IPS-NIHi7 (cell line): Measurements from ENCODE around the gene TBR1.
A peak's percentile ranks its signal among the peaks of the same experiment; 100 is the strongest.

Source experiments
- DNase-seq: peaks from one replicate; pipeline ENCODE4 v3.0.0; 2012; ENCODE audit warnings: mixed read lengths; ENCODE audit errors: extremely low spot score

The TBR1 gene

DNA sequence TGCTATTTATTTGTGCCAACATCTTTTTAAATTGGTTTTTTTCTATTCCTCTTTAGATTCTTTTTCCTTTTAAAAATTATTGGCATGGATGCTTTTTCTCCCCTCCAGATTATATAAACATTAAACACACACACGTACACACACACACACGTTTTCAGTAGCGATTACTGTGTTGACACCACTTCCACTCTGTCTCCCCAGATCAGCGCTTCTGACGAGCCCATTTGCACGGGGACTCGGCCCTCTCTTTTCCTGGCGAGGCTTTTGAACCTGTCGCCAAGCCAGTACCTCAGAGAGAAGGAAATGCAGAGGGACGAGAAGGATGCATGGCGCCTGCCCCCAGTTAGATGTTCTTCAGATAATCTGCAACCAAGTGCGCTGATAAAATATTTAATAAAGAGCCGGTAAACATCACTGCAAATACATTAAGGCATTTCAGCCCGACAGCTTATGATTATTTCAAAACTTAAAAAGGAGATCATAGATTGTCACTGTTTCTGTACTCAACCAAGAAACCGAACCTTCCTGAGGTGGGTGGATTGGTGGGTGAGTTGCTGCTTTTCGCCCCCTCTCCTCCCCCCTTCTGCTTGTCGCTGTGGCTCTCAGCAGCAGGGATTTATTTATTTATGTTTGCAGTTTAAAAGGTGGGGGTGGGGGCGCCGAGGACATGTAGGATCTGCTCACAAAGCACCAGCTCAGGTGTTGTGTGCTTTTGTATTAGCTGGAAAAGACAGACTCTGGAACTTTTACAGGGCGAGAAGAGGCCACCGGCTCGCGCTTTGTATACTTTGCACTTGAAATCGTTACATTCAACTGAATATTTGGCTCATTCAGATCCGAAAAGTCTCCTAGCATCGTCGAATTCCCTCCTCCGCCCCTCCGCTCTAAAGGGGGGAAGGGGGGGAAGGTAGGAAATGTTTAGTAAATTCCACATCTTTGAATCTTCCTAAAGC lies 787 bp upstream of the TBR1 start:
- no peak for DNase-seq

DNA sequence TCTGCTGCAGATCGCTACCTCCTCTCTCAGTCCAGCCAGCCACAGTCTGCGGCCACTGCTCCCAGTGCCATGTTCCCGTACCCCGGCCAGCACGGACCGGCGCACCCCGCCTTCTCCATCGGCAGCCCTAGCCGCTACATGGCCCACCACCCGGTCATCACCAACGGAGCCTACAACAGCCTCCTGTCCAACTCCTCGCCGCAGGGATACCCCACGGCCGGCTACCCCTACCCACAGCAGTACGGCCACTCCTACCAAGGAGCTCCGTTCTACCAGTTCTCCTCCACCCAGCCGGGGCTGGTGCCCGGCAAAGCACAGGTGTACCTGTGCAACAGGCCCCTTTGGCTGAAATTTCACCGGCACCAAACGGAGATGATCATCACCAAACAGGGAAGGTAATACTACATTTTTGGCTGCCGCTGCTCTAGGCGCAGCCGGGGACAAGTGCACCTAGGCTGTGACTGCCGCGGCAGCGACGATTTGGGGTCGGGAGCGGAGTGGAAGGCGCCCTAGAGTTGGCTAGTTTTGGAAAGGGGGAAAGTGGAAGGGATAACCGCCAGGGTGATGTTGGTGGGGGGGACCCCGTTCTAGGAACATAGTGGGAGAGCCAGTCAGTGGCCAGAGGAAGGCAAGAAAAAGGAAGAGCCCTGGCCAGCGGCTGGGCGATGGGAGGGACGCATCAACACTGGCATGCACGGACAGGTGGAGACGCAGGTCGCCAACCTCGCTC lies 776 bp downstream of the TBR1 start:
- no peak for DNase-seq

DNA sequence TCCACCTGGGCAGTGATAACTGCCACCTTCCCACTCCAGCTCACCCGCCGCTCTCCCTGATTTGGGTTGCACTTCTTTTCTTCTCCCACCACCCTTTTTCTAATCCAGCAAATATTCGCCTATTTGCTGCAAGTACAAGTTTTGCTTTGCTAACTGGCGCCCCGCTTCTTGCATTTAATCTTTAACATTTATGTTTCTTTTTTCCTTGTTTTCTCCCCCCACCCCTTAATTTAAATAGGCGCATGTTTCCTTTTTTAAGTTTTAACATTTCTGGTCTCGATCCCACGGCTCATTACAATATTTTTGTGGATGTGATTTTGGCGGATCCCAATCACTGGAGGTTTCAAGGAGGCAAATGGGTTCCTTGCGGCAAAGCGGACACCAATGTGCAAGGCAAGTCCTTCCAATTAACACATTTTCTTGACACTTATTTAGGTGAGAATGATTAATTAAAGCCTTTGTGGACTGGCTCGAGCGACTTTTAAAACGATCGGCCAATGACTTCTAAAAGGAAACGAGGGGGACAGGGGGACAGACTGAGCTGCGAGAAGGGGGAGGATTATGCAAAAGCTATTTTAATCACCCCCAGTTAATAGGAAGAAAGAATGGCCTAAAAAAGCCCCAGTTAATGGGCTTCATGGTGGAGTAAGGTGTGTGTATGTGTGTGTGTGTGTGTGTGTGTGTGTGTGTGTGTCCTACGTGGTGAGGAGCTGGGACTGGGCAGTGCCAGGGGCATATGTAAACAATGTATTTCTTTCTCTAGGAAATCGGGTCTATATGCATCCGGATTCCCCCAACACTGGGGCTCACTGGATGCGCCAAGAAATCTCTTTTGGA lies 1.6 kb downstream of the TBR1 start:
- DNase-seq = no peak

DNA sequence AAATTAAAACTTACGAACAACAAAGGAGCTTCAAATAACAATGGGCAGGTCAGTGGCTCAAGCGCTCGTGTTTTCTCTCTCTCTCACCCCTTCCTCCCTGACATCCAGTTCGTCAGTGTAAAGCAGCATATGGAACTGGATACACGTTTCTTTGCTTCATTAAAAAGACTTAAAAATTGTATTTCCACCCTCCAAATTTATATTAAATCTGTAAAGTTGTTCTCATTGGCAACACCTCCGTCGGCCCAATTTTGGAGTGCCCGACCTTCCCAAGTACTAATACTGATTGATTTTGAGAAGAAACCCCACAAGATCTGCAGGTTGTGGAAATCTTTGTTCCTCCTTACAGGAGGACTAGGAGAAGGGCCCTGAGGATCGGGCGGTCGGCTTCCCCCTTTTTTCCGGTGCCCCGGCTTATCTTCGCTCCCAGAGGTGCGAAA lies 2.2 kb downstream of the TBR1 start:
- no peak for DNase-seq

DNA sequence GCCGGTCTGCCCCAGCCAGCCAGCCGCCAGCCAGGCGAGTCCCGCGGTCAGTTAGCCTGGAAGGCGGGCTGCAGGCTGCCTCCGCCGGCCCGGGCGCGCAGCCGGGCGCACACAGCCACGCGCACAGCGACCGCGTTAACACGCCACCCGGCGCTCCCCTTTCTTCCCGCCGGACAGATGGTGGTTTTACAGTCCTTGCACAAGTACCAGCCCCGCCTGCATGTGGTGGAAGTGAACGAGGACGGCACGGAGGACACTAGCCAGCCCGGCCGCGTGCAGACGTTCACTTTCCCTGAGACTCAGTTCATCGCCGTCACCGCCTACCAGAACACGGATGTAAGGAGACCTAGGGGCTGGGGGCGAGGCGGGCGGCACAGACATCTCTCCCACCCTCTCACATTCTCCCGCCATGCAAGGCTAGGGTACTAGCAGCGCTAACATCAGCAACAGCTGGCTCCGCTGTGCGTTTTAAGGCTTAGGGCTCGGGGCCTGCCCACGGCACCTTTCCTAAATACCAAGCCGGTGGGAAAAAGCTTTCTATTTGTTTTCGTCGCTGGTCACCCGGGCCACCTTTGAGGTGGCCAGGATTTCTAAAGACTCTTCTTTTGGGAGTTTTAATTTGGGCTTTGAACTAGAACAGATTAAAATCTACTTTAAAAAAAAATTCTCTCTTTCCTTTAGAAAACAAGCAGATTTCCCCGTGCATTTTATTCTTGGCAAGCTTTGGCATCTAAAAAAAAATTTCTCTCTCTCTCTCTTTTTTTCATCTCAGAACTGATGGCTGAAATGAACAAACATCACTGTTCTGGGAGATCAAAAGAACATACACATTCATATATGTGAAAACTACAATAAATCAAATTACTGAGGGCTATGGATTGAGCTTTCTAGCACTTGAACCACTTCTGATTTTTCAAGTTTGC lies 2.9 kb downstream of the TBR1 start:
- peak; percentile 56 for DNase-seq

DNA sequence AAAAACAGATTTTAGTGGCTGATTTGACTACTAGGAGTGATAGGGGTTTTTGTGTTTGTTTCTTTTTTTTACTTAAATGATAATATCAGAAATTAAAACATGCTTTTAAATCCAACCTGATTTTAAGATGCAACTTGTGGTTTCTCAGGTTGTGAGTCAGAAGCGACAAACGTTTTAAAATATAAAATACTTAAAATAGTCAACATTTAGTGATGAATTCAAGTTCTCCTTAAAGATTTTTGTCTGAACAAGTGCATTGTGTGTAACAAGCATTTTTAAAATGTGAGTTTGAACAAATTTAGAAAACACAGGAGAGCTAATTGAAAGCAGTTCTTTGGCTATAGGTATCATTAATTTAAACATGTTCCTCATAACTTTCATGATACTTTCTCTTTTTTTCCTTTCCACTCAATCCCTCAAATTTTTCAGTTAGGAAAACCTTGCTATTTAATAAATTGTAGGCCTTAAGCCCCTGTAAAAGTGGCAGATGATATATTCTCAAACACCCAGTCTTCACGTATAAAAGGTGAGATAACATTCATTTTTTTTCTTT lies 3.6 kb downstream of the TBR1 start:
- DNase-seq = no peak

DNA sequence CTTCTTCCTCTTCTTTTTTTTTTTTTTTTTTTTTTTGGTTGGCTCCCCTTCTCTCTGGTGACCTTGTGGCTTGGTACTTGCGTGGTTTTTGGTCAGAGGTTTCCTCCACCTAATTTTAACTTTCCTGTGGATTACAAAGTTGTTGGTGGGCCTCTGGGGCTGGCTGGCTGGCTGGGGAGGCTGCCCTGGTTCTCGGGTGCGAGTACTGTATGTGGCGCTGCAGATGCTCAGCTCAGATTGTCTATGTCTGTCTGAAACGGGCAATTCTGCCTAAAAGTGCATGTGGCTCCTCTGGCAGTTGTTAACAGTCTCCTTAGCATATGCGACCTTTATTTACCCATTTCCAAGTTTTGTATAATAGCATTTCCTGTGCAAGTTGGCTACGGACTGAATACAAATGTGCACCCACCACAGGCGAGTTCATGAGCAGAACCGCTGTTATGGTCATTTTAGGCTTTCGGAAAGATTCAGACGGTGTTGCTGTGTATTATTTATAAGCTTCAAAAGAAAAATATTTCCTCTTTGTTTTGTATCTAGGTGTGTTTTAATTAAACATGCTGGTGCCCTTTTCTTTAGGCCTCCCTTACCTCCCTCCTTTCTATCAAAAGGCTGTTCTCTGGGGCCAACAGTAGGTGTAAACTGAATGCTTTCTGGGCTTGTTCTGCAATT lies 4.4 kb downstream of the TBR1 start:
- DNase-seq = no peak

DNA sequence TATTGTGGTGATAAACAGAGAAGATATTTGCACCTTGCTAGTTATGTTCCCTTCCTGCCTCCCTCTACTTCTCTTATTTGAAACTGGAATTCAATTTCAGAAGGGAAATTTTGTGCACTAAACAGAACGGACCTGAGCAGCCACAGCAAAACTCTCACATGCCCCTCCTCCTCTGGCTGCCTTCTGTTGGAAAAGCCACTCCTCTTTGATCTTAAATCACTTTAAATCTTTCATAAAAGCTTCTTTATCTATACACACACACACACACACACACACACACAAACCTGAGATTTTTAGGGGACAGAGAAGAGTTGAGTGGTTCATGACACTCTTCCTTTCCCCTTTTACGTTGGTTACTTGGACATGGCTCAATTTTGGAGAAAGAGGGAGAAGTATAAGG lies 5.6 kb downstream of the TBR1 start:
- no peak for DNase-seq

DNA sequence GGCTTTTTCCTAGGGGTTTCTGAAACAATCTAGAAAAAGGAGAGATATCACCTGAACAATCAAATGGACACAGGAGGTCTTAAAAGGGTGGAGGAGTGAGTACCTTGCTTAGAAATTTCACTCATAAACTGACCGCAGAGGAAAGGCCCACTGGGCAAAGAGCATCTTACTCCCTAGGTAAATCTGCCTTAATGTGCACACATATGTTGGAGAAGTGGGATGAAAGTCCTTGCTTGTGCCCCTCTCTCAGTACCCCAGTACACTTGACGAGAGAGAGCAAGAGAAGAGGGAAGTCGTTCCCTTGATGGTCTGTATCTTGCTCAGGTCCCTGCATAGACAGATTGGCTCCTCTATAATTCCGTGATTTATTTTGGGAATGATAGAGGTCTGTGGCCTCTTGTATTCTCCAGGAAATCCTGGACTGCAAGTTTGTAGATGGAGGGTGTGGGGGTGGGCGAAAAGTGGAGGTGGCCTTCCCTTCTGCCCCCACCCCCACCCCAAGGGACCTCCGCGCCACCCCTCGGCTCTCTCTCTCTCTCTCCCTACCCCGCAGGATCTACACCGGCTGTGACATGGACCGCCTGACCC lies 6.8 kb downstream of the TBR1 start:
- DNase-seq = no peak

DNA sequence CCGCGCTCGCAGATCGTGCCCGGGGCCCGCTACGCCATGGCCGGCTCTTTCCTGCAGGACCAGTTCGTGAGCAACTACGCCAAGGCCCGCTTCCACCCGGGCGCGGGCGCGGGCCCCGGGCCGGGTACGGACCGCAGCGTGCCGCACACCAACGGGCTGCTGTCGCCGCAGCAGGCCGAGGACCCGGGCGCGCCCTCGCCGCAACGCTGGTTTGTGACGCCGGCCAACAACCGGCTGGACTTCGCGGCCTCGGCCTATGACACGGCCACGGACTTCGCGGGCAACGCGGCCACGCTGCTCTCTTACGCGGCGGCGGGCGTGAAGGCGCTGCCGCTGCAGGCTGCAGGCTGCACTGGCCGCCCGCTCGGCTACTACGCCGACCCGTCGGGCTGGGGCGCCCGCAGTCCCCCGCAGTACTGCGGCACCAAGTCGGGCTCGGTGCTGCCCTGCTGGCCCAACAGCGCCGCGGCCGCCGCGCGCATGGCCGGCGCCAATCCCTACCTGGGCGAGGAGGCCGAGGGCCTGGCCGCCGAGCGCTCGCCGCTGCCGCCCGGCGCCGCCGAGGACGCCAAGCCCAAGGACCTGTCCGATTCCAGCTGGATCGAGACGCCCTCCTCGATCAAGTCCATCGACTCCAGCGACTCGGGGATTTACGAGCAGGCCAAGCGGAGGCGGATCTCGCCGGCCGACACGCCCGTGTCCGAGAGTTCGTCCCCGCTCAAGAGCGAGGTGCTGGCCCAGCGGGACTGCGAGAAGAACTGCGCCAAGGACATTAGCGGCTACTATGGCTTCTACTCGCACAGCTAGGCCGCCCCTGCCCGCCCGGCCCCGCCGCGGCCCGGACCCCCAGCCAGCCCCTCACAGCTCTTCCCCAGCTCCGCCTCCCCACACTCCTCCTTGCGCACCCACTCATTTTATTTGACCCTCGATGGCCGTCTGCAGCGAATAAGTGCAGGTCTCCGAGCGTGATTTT lies 7.6 kb downstream of the TBR1 start:
- peak; percentile 52 for DNase-seq

DNA sequence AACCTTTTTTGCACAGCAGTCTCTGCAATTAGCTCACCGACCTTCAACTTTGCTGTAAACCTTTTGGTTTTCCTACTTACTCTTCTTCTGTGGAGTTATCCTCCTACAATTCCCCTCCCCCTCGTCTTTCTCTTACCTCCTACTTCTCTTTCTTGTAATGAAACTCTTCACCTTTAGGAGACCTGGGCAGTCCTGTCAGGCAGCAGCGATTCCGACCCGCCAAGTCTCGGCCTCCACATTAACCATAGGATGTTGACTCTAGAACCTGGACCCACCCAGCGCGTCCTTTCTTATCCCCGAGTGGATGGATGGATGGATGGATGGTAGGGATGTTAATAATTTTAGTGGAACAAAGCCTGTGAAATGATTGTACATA lies 8.3 kb downstream of the TBR1 start:
- DNase-seq = no peak

DNA sequence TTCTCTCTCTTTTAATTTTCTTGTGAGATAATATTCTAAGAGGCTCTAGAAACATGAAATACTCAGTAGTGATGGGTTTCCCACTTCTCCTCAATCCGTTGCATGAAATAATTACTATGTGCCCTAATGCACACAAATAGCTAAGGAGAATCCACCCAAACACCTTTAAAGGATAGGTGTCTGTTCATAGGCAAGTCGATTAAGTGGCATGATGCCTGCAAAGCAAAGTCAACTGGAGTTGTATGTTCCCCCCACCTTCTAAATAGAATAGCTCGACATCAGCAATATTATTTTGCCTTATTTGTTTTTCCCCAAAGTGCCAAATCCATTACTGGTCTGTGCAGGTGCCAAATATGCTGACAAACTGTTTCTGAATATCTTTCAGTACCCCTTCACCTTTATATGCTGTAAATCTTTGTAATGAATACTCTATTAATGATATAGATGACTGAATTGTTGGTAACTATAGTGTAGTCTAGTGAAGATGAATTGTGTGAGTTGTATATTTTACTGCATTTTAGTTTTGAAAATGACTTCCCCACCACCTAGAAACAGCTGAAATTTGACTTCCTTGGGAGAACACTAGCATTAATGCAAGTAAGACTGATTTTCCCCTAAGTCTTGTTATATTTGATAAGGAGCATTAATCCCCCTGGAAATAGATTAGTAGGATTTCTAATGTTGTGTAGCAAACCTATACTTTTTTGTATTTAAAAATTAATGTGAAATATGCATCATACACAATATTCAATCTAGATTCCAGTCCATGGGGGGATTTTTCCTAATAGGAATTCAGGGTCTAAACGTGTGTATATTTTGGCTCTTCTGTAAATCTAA lies 9.0 kb downstream of the TBR1 start:
- no peak for DNase-seq

DNA sequence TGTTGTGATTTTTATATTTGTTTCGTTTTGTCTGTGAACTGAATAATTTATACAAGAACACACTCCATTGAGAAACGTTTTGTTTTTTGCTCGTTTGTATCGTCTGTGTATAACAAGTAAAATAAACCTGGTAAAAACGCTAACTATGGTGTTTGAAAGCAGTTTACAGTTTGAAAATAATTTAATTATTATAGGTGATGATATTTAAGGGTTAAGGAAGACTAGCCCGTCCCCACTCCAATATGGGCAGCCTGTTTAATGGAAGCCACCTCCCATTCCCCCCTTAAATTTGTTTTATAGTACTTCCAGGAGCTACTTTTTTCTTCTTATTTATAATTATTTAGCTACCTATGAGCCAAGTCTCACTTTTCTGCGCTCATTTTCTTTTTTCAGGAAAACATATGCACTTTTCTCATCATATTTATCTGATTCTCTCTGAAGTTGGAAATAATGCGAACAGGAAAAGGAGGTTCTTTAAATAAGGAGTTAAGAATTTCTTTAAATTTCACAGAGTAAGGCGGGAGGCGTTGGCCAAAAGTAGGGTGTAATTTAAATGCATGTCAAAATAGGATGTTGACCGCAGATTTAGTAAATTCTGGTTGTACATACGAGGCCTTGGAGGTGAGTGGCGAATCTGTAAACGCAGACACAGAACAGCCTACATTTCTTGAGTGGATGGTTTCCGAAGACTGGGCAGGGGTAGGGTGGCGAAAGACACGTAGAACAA lies 9.8 kb downstream of the TBR1 start:
- DNase-seq = no peak

DNA sequence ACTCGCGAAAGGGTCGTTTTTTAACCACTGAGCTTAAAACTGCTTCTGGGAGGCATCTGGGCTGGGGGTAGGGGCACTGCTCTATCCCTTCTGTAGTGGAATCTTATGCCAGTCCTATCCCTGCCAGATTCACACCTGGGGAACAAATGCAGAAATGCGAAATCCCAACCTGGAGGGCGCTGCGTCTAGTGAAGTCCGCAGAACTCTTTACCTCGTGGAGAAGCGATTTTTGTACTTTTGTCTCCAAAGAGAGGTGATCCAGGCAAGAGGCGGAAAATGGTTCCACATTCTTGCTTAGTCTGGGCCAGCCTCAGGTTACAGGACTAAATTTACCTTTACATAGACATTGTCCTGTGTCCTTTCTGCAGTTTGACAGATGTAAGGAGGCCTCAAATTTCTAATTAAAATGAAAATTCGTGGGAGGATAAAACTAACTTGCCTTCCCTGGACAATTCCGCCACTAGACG lies 10.4 kb downstream of the TBR1 start:
- no peak for DNase-seq

DNA sequence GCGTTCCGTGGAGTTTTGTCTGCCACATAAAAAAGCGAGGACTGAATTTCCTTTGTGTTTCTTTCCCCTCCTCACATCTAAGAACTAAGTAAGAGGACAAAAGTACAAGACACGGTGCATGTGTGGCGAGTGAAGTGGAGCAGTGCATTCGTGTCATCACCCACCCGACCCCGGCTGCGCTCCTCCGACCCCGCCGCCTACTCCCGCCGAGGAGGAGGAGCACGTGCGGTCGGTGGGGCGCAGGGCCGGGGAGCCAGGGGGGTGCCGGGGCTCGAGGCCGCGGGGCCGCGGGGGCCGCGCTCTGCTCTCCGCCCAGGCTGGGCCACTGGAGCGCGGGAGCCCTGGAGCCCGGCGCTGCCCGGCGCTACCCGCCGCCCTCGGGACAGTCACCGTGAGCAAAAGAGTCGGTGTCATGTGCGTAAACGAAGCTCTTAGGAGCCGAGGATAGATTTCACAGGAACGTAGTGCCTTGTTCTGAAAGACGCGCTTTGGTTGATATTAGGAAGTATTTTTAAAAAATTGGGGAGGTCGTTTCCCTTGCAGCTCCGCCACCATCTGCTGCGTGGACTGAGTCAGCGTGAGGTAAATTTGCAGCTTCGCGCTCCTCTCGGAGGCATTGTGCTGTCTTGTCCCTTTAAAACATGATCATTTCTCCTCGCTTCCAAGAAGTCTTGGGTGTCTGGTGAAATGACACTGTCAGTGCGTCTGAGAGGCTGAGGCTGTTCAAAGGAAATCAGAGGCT lies 11.0 kb downstream of the TBR1 start:
- no peak for DNase-seq
